Osteoblast (primary cell): ENCODE results near the gene JUNB. TPM values are rescaled to one million over a fixed set of nuclear protein-coding genes. Genes with fewer than 3 reads are reported as not detected.

ENCODE experiments used
- DNase-seq: peaks from one replicate; pipeline ENCODE4 v3.0.0; 2011; ENCODE audit warnings: low spot score, mixed read lengths; ENCODE audit not compliant: insufficient read length; ENCODE audit errors: missing footprints
- H2AFZ ChIP-seq: 2 replicates; pipeline ENCODE4 v1.6.0; 2011; ENCODE audit warnings: mild to moderate bottlenecking, low read length
- H3K27ac ChIP-seq: 2 replicates; pipeline ENCODE4 v1.5.1; 2011; ENCODE audit warnings: mild to moderate bottlenecking, low read depth, low read length, moderate library complexity
- H3K27me3 ChIP-seq: 2 replicates; pipeline ENCODE4 v1.6.0; 2012; ENCODE audit warnings: mild to moderate bottlenecking, control low read depth, inconsistent platforms, low read length, moderate library complexity; ENCODE audit not compliant: insufficient read depth
- H3K36me3 ChIP-seq: 2 replicates; pipeline ENCODE4 v1.5.1; 2011; ENCODE audit warnings: mild to moderate bottlenecking, low read length, control low read depth, moderate library complexity; ENCODE audit not compliant: insufficient read depth
- H3K4me1 ChIP-seq: 2 replicates; pipeline ENCODE4 v1.5.1; 2011; ENCODE audit warnings: mild to moderate bottlenecking, low read length, control low read depth, moderate library complexity; ENCODE audit not compliant: insufficient read depth
- H3K4me2 ChIP-seq: 2 replicates; pipeline ENCODE4 v1.6.0; 2011; ENCODE audit warnings: mild to moderate bottlenecking, low read length; ENCODE audit not compliant: insufficient read depth
- H3K4me3 ChIP-seq: fragments of 200-600 bp; sonication (generic); 3 replicates; pipeline ENCODE4 v1.5.1; 2012; ENCODE audit warnings: mild to moderate bottlenecking, low read length, inconsistent platforms; ENCODE audit not compliant: insufficient read depth
- H3K79me2 ChIP-seq: 2 replicates; pipeline ENCODE4 v1.6.0; 2012; ENCODE audit warnings: mild to moderate bottlenecking, low read length, control low read depth, inconsistent platforms; ENCODE audit not compliant: insufficient read depth
- H3K9me3 ChIP-seq: 2 replicates; pipeline ENCODE4 v1.5.1; 2011; ENCODE audit warnings: low read depth, low read length, control low read depth
- H4K20me1 ChIP-seq: 2 replicates; pipeline ENCODE4 v1.6.0; 2012; ENCODE audit warnings: mild to moderate bottlenecking, low read length, control low read depth; ENCODE audit not compliant: insufficient read depth
- total RNA-seq: library from RNA; depleted of rRNA; stranded (reverse); fragments of >200 nt; gene quantifications from 2 replicates; pipeline ENCODE4 v1.2.3, GENCODE V29; 2012
- TF ChIP-seq, protein P1 (sequence below): IDR thresholded peaks from 2 replicates; pipeline ENCODE4 v1.5.1; 2011; ENCODE audit warnings: mild to moderate bottlenecking, low read depth, low read length, moderate library complexity; ENCODE audit errors: extremely low read depth

The JUNB gene
- total RNA-seq, 1 donor = 93.0 TPM

GRCh38 chr19:12774588-12775555 lies 16.4 kb upstream of the JUNB start, which contains the start of gene HOOK2:
HOOK2 (minus strand) TSS chr19:12775552; CDS start chr19:12775449, 103 bp downstream.
- Histone ChIP-seq H3K79me2 (no peaks in the 10 kb centered on the region), H3K27ac (peak within 1 kb of the TSS; percentile 51), H3K4me1 (peaks cover 36% of the 10 kb centered on the region), H4K20me1 (no peaks in the 10 kb centered on the region), H3K9me3 (no peaks in the 10 kb centered on the region), H3K4me3 (peak within 1 kb of the TSS; percentile 83), H3K36me3 (no peaks in the 10 kb centered on the region), H2AFZ (peak within 1 kb of the TSS; percentile 85), H3K4me2 (peak within 1 kb of the TSS; percentile 96), H3K27me3 (no peaks in the 10 kb centered on the region)
- DNase-seq = peak; percentile 46
- TF ChIP-seq, protein P1, sequence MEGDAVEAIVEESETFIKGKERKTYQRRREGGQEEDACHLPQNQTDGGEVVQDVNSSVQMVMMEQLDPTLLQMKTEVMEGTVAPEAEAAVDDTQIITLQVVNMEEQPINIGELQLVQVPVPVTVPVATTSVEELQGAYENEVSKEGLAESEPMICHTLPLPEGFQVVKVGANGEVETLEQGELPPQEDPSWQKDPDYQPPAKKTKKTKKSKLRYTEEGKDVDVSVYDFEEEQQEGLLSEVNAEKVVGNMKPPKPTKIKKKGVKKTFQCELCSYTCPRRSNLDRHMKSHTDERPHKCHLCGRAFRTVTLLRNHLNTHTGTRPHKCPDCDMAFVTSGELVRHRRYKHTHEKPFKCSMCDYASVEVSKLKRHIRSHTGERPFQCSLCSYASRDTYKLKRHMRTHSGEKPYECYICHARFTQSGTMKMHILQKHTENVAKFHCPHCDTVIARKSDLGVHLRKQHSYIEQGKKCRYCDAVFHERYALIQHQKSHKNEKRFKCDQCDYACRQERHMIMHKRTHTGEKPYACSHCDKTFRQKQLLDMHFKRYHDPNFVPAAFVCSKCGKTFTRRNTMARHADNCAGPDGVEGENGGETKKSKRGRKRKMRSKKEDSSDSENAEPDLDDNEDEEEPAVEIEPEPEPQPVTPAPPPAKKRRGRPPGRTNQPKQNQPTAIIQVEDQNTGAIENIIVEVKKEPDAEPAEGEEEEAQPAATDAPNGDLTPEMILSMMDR = no peak

- Histone ChIP-seq H3K36me3 (no peaks in the 10 kb centered on the region), H3K9me3 (no peaks in the 10 kb centered on the region), H3K27ac (peak overlapping the region; percentile 98), H3K79me2 (no peaks in the 10 kb centered on the region), H3K27me3 (no peaks in the 10 kb centered on the region), H3K4me3 (peak overlapping the region; percentile 84), H3K4me2 (peak overlapping the region; percentile 100), H3K4me1 (peaks cover 36% of the 10 kb centered on the region), H2AFZ (peak overlapping the region; percentile 86), H4K20me1 (no peaks in the 10 kb centered on the region)
- DNase-seq = peak; percentile 99
- TF ChIP-seq, protein P1 = peak; percentile 82
Measured at GRCh38 chr19:12777217-12778016, 13.9 kb upstream of the JUNB start.

DNA sequence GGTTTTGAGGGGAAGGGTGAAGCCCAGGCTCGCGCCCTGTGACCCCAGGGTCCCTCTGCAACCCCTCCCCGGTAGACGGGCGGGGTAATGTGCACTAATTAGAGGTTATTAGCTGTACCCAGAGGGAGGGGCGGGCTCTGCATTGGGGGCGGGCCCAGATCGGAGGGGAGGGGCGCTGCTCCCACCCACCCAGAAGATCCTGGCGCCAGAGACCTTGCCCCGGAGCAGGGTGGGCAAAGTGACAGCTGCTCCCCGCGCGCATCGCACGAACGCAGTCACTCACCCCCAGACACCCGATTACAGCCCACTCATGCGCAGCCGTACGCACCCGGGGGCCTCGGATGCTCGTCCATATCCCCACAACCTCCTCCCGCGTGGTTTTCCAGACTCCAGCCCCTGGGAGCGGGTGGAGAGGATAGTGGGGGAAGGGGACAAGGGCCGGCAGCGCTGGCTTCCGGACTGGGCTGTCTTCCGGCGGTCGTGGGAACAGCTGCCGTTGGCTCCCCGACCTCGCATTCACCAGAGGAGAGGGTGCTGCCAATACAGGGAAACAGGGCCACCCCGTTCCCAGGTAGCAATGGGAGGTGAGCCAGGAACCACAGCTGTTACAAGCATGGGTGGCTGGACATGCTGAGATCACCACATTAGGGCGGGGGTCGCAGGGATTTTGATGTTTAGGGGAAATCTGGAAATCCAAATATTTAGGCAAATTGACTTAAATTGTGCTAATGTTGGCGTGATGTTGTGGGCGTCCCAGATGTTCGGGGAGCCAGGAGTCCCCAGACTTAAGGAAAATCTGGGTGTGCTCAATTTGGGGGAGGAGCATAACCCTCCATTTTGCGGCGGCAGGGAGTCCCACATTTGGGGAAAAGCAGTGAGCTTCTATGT lies 13.0 kb upstream of the JUNB start:
- H3K27me3 ChIP-seq = no peaks in the 10 kb centered on the region
- H4K20me1 ChIP-seq = no peaks in the 10 kb centered on the region
- peak overlapping the region; percentile 98 for H3K27ac ChIP-seq
- H3K4me1 ChIP-seq = peaks cover 42% of the 10 kb centered on the region
- no peaks in the 10 kb centered on the region for H3K79me2 ChIP-seq
- TF ChIP-seq, protein P1 = no peak
- H3K36me3 ChIP-seq = no peaks in the 10 kb centered on the region
- H3K9me3 ChIP-seq = no peaks in the 10 kb centered on the region
- H3K4me3 ChIP-seq = peak overlapping the region; percentile 84
- peak overlapping the region; percentile 86 for H2AFZ ChIP-seq
- H3K4me2 ChIP-seq = peak overlapping the region; percentile 100
- DNase-seq = peak; percentile 98
